Stimulated activated naive B cell treated with anti-CD40 and anti-IgM and Interleukin-4, amounts not matched to agents 10 μg/mL and 1 μg/mL and 100 μg/mL, for 72 hours (primary cell): Measurements from ENCODE around the gene SEPHS2.
A peak's percentile ranks its signal among the peaks of the same experiment; 100 is the strongest.

ENCODE experiments used
- ATAC-seq, 2 donors: fragments of 150-1000 bp; cut with Tn5 transposase; replicated peaks; 2 replicates each; pipeline ENCODE4 v1.10.0; 2021; ENCODE audit warnings: moderate library complexity in 1 of 2
- DNase-seq: peaks from one replicate; pipeline ENCODE4 v3.0.0; 2021
- H3K27ac Mint-ChIP-seq: one replicate; pipeline ENCODE4 v1.8.0; 2022; ENCODE audit warnings: mild to moderate bottlenecking, mixed read lengths
- H3K27me3 Mint-ChIP-seq, 2 donors: one replicate each; pipeline ENCODE4 v1.8.0; 2022; ENCODE audit warnings: mixed read lengths in 2 of 2
- H3K36me3 Mint-ChIP-seq, 2 donors: one replicate each; pipeline ENCODE4 v1.8.0; 2022; ENCODE audit warnings: mixed read lengths in 2 of 2, mild to moderate bottlenecking in 1 of 2
- H3K4me1 Mint-ChIP-seq, 2 donors: one replicate each; pipeline ENCODE4 v1.8.0; 2022; ENCODE audit warnings: mixed read lengths in 2 of 2, mild to moderate bottlenecking in 1 of 2
- H3K4me3 Mint-ChIP-seq, 2 donors: one replicate each; pipeline ENCODE4 v1.8.0; 2022; ENCODE audit warnings: mild to moderate bottlenecking in 2 of 2, mixed read lengths in 2 of 2, moderate library complexity in 1 of 2
- H3K9me3 Mint-ChIP-seq, 2 donors: one replicate each; pipeline ENCODE4 v1.8.0; 2022; ENCODE audit warnings: mixed read lengths in 2 of 2, mild to moderate bottlenecking in 1 of 2

The SEPHS2 gene

DNA sequence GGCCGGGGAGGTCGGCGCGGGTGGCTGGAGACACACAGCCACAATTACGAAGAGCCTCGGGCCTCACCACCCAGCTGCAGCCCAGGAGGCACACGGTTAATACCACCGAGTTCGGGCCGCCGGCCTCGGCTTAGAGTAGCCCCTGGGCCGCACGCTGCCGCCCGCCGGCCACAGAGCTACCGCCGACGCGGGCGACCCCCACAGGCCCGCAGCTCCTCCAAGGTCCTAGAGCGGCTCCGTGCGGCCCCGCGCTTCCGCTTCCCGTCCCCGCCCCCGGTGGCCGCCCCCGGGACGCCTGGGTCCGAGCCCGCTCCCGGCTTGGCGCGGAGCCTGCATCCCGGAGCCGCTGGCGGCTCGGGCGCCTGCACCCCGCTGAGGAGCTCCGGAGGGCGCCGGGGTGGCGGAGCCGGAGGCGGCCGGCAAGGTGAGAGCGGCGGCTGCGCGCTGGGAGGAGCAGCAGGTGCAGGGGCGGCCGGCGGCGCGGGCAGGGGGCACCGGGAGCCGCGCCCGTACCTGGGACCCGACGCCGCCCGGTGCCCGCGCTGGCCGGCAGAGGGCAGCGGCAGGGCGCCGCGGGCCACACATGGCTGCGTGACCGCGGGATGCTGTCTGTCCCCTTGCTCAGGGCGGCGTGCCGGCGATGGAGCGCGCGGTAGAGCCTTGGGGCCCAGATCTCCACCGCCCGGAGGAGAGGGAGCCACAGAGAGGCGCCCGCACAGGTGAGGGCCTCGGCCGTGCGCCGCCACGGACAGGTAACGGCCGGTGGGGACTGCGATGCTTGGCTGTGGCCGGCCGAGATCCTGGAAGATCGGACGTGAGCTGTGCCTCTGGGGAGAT is 50.3 kb downstream of the SEPHS2 start, which contains the start of gene ZNF48:
ZNF48 (plus strand) TSS at position 266 of the 837 bp plus-strand sequence; CDS start at position 641, 375 bp downstream.
- peak within 1 kb of the TSS; percentile 90 to 99 for H3K4me3 Mint-ChIP-seq

GRCh38 chr16:30394592-30395154 is 51.0 kb downstream of the SEPHS2 start:
- Mint-ChIP-seq H3K9me3 (no peaks in the 10 kb centered on the region), H3K4me1 (peaks cover 18 to 39% of the 10 kb centered on the region in 2 donors), H3K4me3 (peak overlapping the region; percentile 90 to 99), H3K36me3 (peaks cover 6 to 17% of the 10 kb centered on the region in 2 donors), H3K27me3 (no peaks in the 10 kb centered on the region), H3K27ac (peak overlapping the region; percentile 99)
- DNase-seq (no peak), ATAC-seq (peak in 1 of 2 donors; percentile 1)

More for the DNA sequence above, 50.3 kb downstream of the SEPHS2 start, which contains the start of gene ZNF48:
- DNase-seq: peak; percentile 69
- peak; percentile 83 to 87 for ATAC-seq
- peaks cover 6 to 17% of the 10 kb centered on the region in 2 donors for H3K36me3 Mint-ChIP-seq
- H3K9me3 Mint-ChIP-seq: no peaks in the 10 kb centered on the region
- H3K27me3 Mint-ChIP-seq: no peaks in the 10 kb centered on the region
- H3K27ac Mint-ChIP-seq: peak within 1 kb of the TSS; percentile 99
- H3K4me1 Mint-ChIP-seq: peaks cover 21 to 46% of the 10 kb centered on the region in 2 donors
